Stimulated activated effector memory CD8-positive, alpha-beta T cell treated with anti-CD3 and anti-CD28 coated beads, Interleukin-12 subunit alpha, Interleukin-12 subunit beta, amount 100 ng/mL, for 72 hours (primary cell): ENCODE results near the gene CCDC87.

Source experiments
- ATAC-seq: fragments of 150-1000 bp; cut with Tn5 transposase; 2 replicates; pipeline ENCODE4 v1.10.0; 2021
- DNase-seq, 2 donors: peaks; one replicate each; pipeline ENCODE4 v3.0.0; 2021 to 2022; ENCODE audit warnings: low spot score in 2 of 2
- H3K27ac Mint-ChIP-seq: one replicate; pipeline ENCODE4 v1.8.0; 2022; ENCODE audit warnings: mild to moderate bottlenecking, mixed read lengths
- H3K36me3 Mint-ChIP-seq: one replicate; pipeline ENCODE4 v1.8.0; 2022; ENCODE audit warnings: mild to moderate bottlenecking, mixed read lengths
- H3K4me1 Mint-ChIP-seq: one replicate; pipeline ENCODE4 v1.8.0; 2022; ENCODE audit warnings: mixed read lengths
- H3K4me3 Mint-ChIP-seq: one replicate; pipeline ENCODE4 v1.8.0; 2022; ENCODE audit warnings: mild to moderate bottlenecking, mixed read lengths
- H3K9me3 Mint-ChIP-seq: one replicate; pipeline ENCODE4 v1.8.0; 2022; ENCODE audit warnings: mixed read lengths

The CCDC87 gene

GRCh38 chr11:66570850-66571180 lies 22.0 kb downstream of the CCDC87 start:
- Mint-ChIP-seq H3K36me3 (no peaks in the 10 kb centered on the region), H3K4me1 (peaks cover 5% of the 10 kb centered on the region), H3K4me3 (no peak overlapping the region), H3K9me3 (no peaks in the 10 kb centered on the region), H3K27ac (no peak overlapping the region)
- ATAC-seq (no peak), DNase-seq (no peak)

GRCh38 chr11:66570079-66570849 lies 22.6 kb downstream of the CCDC87 start:
- no peak overlapping the region for H3K4me3 Mint-ChIP-seq
- H3K36me3 Mint-ChIP-seq: no peaks in the 10 kb centered on the region
- DNase-seq (no peak), ATAC-seq (no peak)
- no peak overlapping the region for H3K27ac Mint-ChIP-seq
- peaks cover 5% of the 10 kb centered on the region for H3K4me1 Mint-ChIP-seq
- no peaks in the 10 kb centered on the region for H3K9me3 Mint-ChIP-seq

GRCh38 chr11:66569076-66569475 lies 23.8 kb downstream of the CCDC87 start:
- H3K4me1 Mint-ChIP-seq: peaks cover 5% of the 10 kb centered on the region
- no peak for ATAC-seq
- peak overlapping the region; percentile 40 for H3K27ac Mint-ChIP-seq
- DNase-seq: no peak
- peak overlapping the region; percentile 67 for H3K4me3 Mint-ChIP-seq
- no peaks in the 10 kb centered on the region for H3K9me3 Mint-ChIP-seq
- H3K36me3 Mint-ChIP-seq: no peaks in the 10 kb centered on the region

DNA sequence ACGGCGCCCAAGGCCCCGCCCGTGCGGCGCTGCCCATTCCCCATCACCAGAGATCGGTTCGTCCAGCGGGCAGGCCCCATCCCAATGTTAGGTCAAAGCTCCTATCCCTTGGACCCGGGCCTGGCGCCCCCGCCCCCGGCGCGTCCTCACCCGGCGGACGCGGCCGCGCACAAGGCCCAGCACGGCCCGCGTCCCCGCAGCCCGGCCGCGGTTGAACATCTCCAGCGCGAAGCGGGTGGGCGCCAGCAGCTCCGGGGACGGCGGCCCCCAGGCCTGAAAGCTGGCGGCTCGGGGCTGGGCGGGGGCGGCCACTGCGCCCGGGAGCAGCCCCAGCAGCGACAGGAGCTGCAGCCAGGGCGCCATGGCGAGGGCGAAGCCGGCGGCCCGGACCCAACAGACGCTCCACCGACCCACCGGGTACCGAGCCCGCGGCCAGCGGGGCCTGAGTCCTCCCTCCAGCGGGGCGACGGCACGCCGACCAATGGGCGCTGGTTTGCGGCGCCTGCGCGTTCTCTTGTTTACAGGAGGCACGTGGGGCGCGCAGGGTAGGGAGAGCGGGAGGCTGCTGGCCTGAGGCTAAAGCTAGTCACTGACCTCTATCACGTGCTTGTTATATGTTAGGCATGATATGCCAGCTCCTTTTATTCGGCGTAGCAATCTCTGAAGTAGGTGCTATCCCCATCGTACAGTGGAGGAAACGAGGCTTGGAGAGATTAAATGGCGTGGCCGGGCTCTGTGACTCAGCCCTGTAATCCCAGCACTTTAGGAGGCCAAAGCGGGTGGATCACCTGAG lies 24.5 kb downstream of the CCDC87 start, which contains the start of gene CTSF:
TSS of gene CTSF (minus strand) at position 483 of the 793 bp plus-strand sequence. CDS start at position 363, 120 bp downstream.
- Mint-ChIP-seq H3K4me1 (peaks cover 5% of the 10 kb centered on the region), H3K36me3 (no peaks in the 10 kb centered on the region), H3K27ac (peak within 1 kb of the TSS; percentile 40), H3K4me3 (peak within 1 kb of the TSS; percentile 67), H3K9me3 (no peaks in the 10 kb centered on the region)
- DNase-seq: peak; percentile 58 to 81
- ATAC-seq: peak; percentile 92

DNA sequence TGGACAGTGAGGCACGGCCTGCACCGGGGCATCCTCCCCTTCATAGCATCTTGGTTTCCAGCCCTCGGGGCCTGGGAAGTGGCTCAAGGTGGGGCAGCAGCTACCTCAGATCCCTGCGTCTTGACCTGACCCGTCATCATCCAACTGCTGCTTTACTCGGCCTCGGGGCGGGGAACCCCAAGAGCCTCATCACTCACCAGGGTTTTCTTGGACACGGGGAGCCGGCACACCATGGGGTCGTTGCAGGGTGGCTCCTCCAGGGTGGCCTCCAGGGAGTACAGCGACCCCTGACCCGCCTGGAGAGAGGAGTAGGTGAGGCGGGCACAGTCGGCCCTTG lies 25.1 kb downstream of the CCDC87 start:
- Mint-ChIP-seq H3K4me3 (peak overlapping the region; percentile 67), H3K4me1 (peaks cover 5% of the 10 kb centered on the region), H3K9me3 (no peaks in the 10 kb centered on the region), H3K27ac (no peak overlapping the region), H3K36me3 (no peaks in the 10 kb centered on the region)
- DNase-seq (no peak), ATAC-seq (peak; percentile 3)

- no peak for DNase-seq
- peaks cover 5% of the 10 kb centered on the region for H3K4me1 Mint-ChIP-seq
- no peaks in the 10 kb centered on the region for H3K36me3 Mint-ChIP-seq
- ATAC-seq: no peak
- H3K9me3 Mint-ChIP-seq: no peaks in the 10 kb centered on the region
- no peak overlapping the region for H3K4me3 Mint-ChIP-seq
- H3K27ac Mint-ChIP-seq: peak overlapping the region; percentile 17
Measured at GRCh38 chr11:66566221-66566620, 26.6 kb downstream of the CCDC87 start.

GRCh38 chr11:66564984-66565383 lies 27.9 kb downstream of the CCDC87 start:
- H3K36me3 Mint-ChIP-seq: no peaks in the 10 kb centered on the region
- H3K9me3 Mint-ChIP-seq: no peaks in the 10 kb centered on the region
- ATAC-seq (no peak), DNase-seq (no peak)
- H3K4me3 Mint-ChIP-seq: no peak overlapping the region
- no peak overlapping the region for H3K27ac Mint-ChIP-seq
- H3K4me1 Mint-ChIP-seq: peaks cover 5% of the 10 kb centered on the region

GRCh38 chr11:66564538-66564937 lies 28.3 kb downstream of the CCDC87 start:
- H3K27ac Mint-ChIP-seq: no peak overlapping the region
- H3K4me3 Mint-ChIP-seq: no peak overlapping the region
- H3K4me1 Mint-ChIP-seq: peaks cover 5% of the 10 kb centered on the region
- no peaks in the 10 kb centered on the region for H3K9me3 Mint-ChIP-seq
- ATAC-seq (no peak), DNase-seq (no peak)
- no peaks in the 10 kb centered on the region for H3K36me3 Mint-ChIP-seq

DNA sequence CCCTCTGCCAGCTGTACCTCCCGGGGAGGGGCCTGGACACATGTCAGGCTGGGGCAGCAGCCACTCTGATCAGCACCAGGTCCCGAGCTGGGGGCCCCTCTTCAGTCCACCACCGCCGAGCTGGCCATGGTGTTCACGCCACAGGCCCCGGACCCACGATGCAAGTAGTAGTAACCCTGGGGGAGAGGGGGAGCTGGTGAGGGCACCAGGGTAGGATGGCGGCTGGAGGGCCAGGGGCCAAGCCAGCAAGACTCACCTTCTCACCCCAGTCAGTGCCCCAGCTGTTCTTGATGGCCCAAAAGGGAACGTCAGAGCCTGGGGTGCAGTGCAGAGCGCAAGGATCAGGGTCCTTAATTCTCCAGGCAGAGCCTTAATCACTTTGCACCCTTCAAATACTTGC lies 29.0 kb downstream of the CCDC87 start:
- no peak for ATAC-seq
- no peak overlapping the region for H3K4me3 Mint-ChIP-seq
- DNase-seq: no peak
- H3K9me3 Mint-ChIP-seq: no peaks in the 10 kb centered on the region
- H3K27ac Mint-ChIP-seq: no peak overlapping the region
- peaks cover 5% of the 10 kb centered on the region for H3K4me1 Mint-ChIP-seq
- no peaks in the 10 kb centered on the region for H3K36me3 Mint-ChIP-seq

- Mint-ChIP-seq H3K9me3 (no peaks in the 10 kb centered on the region), H3K36me3 (no peaks in the 10 kb centered on the region), H3K4me3 (no peak overlapping the region), H3K27ac (no peak overlapping the region), H3K4me1 (no peaks in the 10 kb centered on the region)
- DNase-seq: no peak
- no peak for ATAC-seq
Measured at GRCh38 chr11:66562907-66563583, 29.8 kb downstream of the CCDC87 start.

DNA sequence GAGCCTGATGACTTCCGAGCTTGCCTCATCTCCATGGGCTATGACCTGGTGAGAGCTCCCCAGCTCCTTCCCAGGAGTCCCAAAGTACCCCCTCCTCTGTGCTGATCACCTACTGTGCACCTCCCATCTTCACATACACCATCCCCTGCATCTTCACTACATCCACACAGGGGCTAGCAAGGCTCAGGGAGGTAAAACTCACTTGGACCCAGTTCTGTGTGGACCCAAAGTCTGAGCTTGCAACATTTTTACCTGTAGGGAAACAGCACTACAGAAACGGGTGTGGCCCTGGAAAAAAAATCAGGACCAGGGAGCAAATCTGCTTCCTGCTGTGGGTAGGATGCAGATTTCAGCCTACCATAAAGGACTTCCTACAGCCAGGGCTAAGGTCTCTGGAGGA lies 30.6 kb downstream of the CCDC87 start:
- DNase-seq: no peak
- H3K9me3 Mint-ChIP-seq: no peaks in the 10 kb centered on the region
- H3K27ac Mint-ChIP-seq: no peak overlapping the region
- no peaks in the 10 kb centered on the region for H3K36me3 Mint-ChIP-seq
- no peak for ATAC-seq
- no peaks in the 10 kb centered on the region for H3K4me1 Mint-ChIP-seq
- no peak overlapping the region for H3K4me3 Mint-ChIP-seq

GRCh38 chr11:66561975-66562248 lies 31.0 kb downstream of the CCDC87 start:
- no peak for ATAC-seq
- Mint-ChIP-seq H3K4me3 (no peak overlapping the region), H3K9me3 (no peaks in the 10 kb centered on the region), H3K36me3 (no peaks in the 10 kb centered on the region), H3K27ac (no peak overlapping the region), H3K4me1 (no peaks in the 10 kb centered on the region)
- DNase-seq: no peak

- DNase-seq (no peak), ATAC-seq (no peak)
- no peaks in the 10 kb centered on the region for H3K36me3 Mint-ChIP-seq
- no peaks in the 10 kb centered on the region for H3K4me1 Mint-ChIP-seq
- H3K4me3 Mint-ChIP-seq: no peak overlapping the region
- H3K27ac Mint-ChIP-seq: peak overlapping the region; percentile 74
- H3K9me3 Mint-ChIP-seq: no peaks in the 10 kb centered on the region
Measured at GRCh38 chr11:66561178-66561974, 31.5 kb downstream of the CCDC87 start.

DNA sequence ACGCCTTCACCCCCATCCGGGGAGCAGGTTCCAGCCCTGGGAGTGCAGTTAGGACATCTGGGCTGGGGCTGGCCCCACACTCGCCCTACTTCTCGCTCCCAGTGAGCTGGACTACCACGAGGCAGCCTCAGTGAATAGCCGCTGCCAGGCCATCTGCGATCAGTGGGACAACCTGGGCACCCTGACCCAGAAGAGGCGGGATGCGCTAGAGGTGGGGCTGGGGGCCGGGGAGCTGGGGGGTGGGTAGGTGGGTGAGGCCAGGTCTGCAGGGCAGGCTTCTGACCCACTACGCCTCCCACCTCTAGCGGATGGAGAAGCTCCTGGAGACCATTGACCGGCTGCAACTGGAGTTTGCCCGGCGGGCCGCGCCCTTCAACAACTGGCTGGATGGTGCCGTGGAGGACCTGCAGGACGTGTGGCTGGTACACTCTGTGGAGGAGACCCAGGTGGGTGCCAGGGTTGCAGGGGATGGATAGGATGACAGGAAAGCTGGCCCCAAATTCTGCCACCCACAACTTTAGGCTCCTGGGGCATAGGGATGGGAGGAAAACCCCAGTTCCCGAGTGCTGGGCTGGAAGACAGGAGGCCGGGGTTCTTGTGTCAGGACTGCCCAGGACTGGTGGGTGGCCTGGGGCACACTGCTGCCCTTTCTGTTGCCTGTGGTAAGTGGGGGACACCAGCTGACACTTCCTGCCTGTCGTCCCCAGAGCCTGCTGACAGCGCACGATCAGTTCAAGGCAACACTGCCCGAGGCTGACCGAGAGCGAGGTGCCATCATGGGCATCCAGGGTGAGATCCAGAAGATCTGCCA lies 32.8 kb downstream of the CCDC87 start:
- H3K4me1 Mint-ChIP-seq: no peaks in the 10 kb centered on the region
- H3K36me3 Mint-ChIP-seq: no peaks in the 10 kb centered on the region
- no peak for DNase-seq

More for the DNA sequence above, 32.8 kb downstream of the CCDC87 start:
- H3K9me3 Mint-ChIP-seq: no peaks in the 10 kb centered on the region
- no peak overlapping the region for H3K4me3 Mint-ChIP-seq
- no peak for ATAC-seq
- no peak overlapping the region for H3K27ac Mint-ChIP-seq
